Activated T-helper 2 cell treated with anti-CD3 and anti-CD28 coated beads, Interferon-gamma antibody, Interleukin-2, Interleukin-4, amounts not matched to agents 10 μg/mL and 5 μg/mL and 100 μg/mL, durations not matched to agents 14 hours and 24 hours and 36 hours (primary cell): ENCODE measurements around the gene HHIP. TPM values are rescaled to one million over a fixed set of nuclear protein-coding genes. Genes with fewer than 3 reads are reported as not detected.
"Not testable (repeated sequence)": the region's sequence is repeated elsewhere in the genome, so short reads cannot be mapped to it uniquely, and the experiment has no call there.

Source experiments
- DNase-seq: peaks from one replicate; pipeline ENCODE4 v3.0.0; 2021; ENCODE audit warnings: low spot score
- H3K27ac Mint-ChIP-seq: one replicate; pipeline ENCODE4 v1.8.0; 2021; ENCODE audit warnings: mixed read lengths
- H3K27me3 Mint-ChIP-seq: one replicate; pipeline ENCODE4 v1.8.0; 2021; ENCODE audit warnings: low read depth, mixed read lengths
- H3K36me3 Mint-ChIP-seq: one replicate; pipeline ENCODE4 v1.8.0; 2021; ENCODE audit warnings: low read depth, mixed read lengths
- H3K4me1 Mint-ChIP-seq: one replicate; pipeline ENCODE4 v1.8.0; 2021; ENCODE audit warnings: low read depth, mixed read lengths
- H3K4me3 Mint-ChIP-seq: one replicate; pipeline ENCODE4 v1.8.0; 2021; ENCODE audit warnings: low read depth, mild to moderate bottlenecking, moderate library complexity, mixed read lengths
- H3K9me3 Mint-ChIP-seq: one replicate; pipeline ENCODE4 v1.8.0; 2021; ENCODE audit warnings: mixed read lengths
- intact Hi-C: fragments of 100-400 bp; cut with micrococcal nuclease; formaldehyde crosslinking; loops from one replicate; pipeline ENCODE4 v1.15.1; 2023
- total RNA-seq: library from RNA; stranded (reverse); gene quantifications from 2 replicates; pipeline ENCODE4 v1.2.3, GENCODE V29; 2022

The HHIP gene
- total RNA-seq, 1 donor from 2014 or later, result not detected

DNA sequence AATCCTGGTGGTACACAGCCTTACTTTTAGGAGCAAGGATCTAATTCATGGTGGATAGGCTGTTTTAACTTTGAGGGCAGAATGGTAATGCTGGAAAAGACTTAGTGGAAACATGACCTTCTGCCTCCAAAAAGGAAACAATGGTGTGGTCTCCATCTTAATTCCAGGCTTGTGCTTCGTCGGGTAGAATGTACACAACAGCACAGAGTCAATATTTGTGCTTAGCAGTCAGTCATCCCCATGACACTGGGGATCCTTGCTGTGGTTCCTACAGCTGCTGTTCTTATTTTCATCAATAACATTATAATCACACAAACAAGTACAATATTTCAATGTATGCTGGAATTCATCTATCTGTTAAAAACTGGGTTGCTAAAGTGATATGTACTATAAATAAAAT, 104.4 kb downstream of the HHIP start:
- intact Hi-C loops, result no loop called here
- no peaks in the 10 kb centered on the region for H3K4me1 Mint-ChIP-seq
- H3K4me3 Mint-ChIP-seq, result no peak overlapping the region
- no peaks in the 10 kb centered on the region for H3K9me3 Mint-ChIP-seq
- no peaks in the 10 kb centered on the region for H3K27me3 Mint-ChIP-seq
- no peak for DNase-seq
- H3K27ac Mint-ChIP-seq, result no peak overlapping the region
- H3K36me3 Mint-ChIP-seq, result no peaks in the 10 kb centered on the region

DNA sequence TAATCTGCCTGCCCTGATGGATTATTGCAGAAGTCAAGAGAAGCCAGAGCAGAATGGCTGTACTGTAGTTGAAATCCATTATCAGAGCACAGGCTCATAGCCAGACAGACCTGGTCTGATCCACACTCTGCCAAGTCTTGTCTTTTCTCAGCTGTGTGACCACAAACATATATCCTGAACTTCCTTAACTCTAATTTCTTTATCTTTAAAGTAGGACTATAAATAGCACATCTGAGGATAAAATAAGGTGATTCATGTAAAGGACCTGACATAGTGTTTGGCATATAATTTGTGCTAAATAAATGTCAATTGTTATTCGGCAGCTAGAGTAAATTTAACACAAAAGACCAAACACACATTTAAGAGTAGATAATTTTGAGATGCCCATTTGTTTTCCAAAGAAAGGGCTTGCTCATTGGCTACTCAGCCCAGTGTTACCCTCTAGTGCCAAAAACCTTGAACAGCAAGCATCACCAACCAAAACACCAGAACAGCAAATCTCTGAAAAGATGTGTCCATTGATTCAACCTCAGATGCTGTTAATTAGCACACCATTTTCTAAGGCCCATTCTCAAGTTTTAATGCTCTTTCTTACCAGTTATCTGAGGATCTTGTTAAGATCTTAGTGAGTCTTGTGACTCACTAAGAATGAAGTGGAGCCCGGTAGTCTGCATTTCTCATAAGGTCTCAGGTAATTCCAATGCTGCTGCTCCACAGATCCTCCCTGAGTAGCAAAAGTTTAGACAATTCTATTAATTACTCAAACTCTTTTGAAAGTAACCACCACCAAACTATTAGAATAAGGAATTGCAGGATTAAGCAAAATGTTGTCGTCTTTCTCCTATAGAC, 108.8 kb downstream of the HHIP start:
- no peak overlapping the region for H3K27ac Mint-ChIP-seq
- no peaks in the 10 kb centered on the region for H3K4me1 Mint-ChIP-seq
- H3K36me3 Mint-ChIP-seq, result no peaks in the 10 kb centered on the region
- H3K4me3 Mint-ChIP-seq, result no peak overlapping the region
- intact Hi-C loops, result no loop called here
- H3K27me3 Mint-ChIP-seq, result no peaks in the 10 kb centered on the region
- no peak for DNase-seq
- no peaks in the 10 kb centered on the region for H3K9me3 Mint-ChIP-seq

DNA sequence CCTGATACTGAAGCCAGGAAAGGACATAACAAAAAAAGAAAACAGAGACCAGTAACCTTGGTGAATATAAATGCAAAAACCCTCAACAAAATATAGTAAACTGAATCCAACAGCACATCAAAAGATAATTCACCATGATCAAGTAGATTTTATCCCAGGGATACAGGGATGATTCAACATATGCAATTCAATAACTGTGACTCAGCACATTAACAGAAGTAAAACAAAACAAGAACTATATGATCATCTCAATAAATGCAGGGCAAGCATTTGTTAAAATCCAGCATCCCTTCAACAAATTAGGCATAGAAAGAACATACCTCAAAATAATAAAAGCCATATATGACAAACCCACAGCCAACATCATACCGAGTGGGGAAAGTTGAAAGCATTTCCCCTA, 112.0 kb downstream of the HHIP start:
- no peak overlapping the region for H3K4me3 Mint-ChIP-seq
- intact Hi-C loops, result no loop called here

DNA sequence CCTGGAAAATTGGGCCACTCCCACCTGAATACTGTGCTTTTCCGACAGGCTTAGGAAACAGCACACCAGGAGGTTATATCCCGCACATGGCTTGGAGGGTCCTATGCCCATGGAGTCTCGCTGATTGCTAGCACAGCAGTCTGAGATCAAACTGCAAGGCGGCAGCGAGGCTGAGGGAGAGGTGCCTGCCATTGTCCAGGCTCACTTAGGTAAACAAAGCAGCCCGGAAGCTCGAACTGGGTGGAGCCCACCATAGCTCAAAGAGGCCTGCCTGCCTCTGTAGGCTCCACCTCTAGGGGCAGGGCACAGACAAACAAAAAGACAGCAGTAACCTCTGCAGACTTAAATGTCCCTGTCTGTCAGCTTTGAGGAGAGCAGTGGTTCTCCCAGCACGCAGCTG, 122.9 kb downstream of the HHIP start:
- DNase-seq, H3K4me3 Mint-ChIP-seq, H3K4me1 Mint-ChIP-seq, intact Hi-C loops, H3K36me3 Mint-ChIP-seq, H3K27ac Mint-ChIP-seq, H3K27me3 Mint-ChIP-seq, H3K9me3 Mint-ChIP-seq: not testable (repeated sequence)

More for the DNA sequence above, 112.0 kb downstream of the HHIP start:
- no peak for DNase-seq
- H3K9me3 Mint-ChIP-seq, result no peaks in the 10 kb centered on the region
- H3K4me1 Mint-ChIP-seq, result no peaks in the 10 kb centered on the region
- no peaks in the 10 kb centered on the region for H3K36me3 Mint-ChIP-seq
- no peaks in the 10 kb centered on the region for H3K27me3 Mint-ChIP-seq
- H3K27ac Mint-ChIP-seq, result no peak overlapping the region

DNA sequence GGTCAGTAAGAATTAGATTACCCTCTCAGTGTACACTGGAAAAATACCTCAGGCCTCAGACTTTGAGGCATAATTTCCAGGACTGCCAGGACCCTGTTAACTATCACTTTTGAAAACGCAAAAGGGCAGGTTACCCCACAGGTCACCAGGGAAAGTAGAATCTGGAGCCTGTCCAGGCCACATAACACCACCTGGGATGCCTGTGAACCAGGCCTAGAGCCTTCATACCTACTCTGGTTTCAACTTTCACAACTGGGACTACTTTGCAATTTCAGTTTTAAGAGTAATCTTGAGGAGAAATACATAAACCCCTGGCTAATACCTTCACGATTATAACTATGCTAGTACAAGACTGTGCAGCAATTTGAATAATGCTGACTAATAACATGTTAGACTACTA, 132.4 kb downstream of the HHIP start:
- Mint-ChIP-seq H3K9me3 (no peaks in the 10 kb centered on the region), H3K36me3 (no peaks in the 10 kb centered on the region), H3K27ac (no peak overlapping the region), H3K4me1 (no peaks in the 10 kb centered on the region), H3K27me3 (peaks cover 6% of the 10 kb centered on the region), H3K4me3 (no peak overlapping the region)
- DNase-seq, result no peak
- intact Hi-C loops, result no loop called here

DNA sequence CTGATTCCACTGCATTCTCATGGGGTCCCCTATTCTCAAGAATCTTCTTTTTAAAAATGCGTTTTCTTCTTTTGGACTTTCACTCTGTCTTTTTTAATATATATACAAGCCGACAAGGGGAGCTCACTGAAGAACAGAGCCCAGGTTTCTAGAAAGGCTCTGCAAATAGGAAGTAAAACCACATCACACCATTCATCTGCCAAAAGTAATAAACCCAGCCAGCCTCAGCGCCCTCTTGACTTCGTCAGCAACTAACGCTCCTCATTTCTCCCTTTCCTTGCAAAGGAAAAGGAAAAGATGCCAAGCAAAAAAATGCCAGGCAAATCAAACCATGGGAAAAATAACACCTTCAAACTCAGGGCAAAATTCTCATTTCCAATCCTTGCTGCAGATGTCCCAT, 136.4 kb downstream of the HHIP start:
- intact Hi-C loops, result no loop called here
- Mint-ChIP-seq H3K4me1 (peaks cover 3% of the 10 kb centered on the region), H3K27ac (no peak overlapping the region), H3K4me3 (no peak overlapping the region), H3K9me3 (no peaks in the 10 kb centered on the region), H3K36me3 (no peaks in the 10 kb centered on the region), H3K27me3 (peaks cover 6% of the 10 kb centered on the region)
- DNase-seq, result no peak

DNA sequence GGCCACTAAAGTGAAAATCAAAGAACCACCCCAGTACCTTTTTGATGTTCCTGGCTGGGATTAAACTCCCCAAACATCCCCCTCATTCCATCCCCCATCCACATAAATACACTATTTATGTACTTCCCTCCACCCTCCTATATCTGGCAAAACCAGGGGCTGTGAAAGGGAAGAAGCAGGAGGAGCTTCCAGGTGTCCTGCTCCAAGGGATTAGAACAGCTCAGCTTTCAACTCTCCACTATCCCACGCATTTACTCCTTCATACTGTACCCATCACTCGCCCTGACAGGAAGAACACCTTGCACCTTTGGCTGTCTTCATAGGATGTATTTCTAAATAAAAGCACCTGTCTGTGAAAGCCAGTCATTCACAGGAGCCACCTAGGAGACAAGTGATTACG, 140.0 kb downstream of the HHIP start:
- no peak for DNase-seq
- intact Hi-C loops, result loop anchor here (5.0 kb wide), 2 partner anchors 276 to 609 kb away; no protein-coding TSS in a partner anchor
- Mint-ChIP-seq H3K36me3 (no peaks in the 10 kb centered on the region), H3K9me3 (no peaks in the 10 kb centered on the region), H3K4me1 (peaks cover 7% of the 10 kb centered on the region), H3K27me3 (peaks cover 6% of the 10 kb centered on the region), H3K27ac (no peak overlapping the region), H3K4me3 (no peak overlapping the region)

DNA sequence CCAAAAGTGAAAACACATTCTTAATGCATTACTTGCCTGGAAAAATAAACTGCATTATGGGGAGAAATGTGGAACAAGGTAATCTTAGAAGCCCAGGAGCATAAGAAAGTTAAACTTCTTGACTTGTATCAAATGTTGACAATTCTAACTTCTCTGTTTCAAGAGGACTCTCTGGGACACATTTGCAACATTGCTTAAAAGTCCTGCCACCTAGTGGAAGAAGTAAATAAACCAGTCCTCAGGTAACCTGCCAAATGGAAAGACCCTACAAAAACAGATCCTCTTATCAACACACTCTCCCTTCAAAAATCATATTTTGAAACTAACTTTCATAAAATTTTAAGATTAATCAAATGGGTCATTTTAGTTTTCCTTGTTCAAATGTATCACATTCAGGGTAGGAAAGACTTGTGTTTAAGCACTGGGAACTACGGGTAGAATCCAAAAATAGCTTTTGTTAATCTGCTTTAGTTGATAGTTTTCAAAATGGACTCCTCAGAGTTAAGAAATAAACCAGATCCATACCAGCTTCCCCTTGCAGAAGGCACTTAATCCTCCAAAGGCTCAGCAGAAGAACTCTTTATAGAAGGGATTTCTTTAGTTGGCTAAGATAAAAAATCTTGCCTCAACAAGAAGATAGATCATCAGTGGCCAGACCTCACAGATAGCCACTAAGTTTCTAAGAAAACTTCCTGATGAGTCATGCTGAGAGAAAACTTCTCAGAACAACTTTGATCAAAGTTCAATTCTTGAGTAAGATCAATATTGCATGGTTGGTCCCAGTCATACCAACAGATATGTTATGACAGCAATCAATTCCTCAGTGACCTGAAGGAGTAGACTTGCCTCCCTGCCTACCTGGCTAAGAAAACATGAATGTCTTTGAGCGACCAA, 141.7 kb downstream of the HHIP start:
- Mint-ChIP-seq H3K9me3 (no peaks in the 10 kb centered on the region), H3K4me3 (no peak overlapping the region), H3K27me3 (no peaks in the 10 kb centered on the region), H3K4me1 (peaks cover 7% of the 10 kb centered on the region), H3K27ac (no peak overlapping the region), H3K36me3 (no peaks in the 10 kb centered on the region)
- no peak for DNase-seq
- intact Hi-C loops, result loop anchor here (5.0 kb wide), 2 partner anchors 275 to 610 kb away; no protein-coding TSS in a partner anchor

DNA sequence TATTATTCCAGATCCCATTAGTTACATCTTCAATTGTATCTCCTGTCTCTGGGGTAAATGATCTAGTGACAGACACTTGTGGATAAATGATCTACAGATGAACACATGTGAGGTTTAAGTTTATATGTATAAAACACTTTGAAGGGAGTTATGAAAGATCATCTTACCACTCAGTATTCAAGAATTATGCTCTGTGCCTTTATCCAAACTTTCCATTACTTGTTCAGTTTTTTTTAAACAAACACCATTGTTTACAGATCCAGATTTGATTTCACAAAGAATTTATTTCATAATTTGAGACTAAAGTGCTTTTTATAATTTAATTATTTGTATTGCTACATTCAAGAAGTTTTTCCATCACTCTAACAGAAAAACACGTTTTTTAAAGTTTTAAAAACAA, 142.5 kb downstream of the HHIP start:
- Mint-ChIP-seq H3K4me3 (no peak overlapping the region), H3K27ac (no peak overlapping the region), H3K27me3 (no peaks in the 10 kb centered on the region), H3K4me1 (peaks cover 7% of the 10 kb centered on the region), H3K9me3 (no peaks in the 10 kb centered on the region), H3K36me3 (no peaks in the 10 kb centered on the region)
- DNase-seq, result no peak
- intact Hi-C loops, result loop anchor here (5.0 kb wide), 2 partner anchors 274 to 611 kb away; no protein-coding TSS in a partner anchor

DNA sequence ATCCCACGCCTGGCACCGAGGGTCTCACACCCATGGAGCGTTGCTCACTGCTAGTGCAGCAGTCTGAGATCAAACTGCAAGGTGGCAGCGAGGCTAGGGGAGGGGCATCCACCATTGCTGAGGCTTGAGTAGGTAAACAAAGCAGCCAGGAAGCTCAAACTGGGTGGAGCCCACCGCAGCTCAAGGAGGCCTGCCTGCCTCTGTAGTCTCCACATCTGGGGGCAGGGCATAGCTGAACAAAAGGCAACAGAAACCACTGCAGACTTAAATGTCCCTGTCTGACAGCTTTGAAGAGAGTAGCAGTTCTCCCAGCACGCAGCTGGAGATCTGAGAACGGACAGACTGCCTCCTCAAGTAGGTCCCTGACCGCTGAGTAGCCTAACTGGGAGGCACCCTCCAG, 146.0 kb downstream of the HHIP start:
- intact Hi-C loops, H3K27me3 Mint-ChIP-seq, H3K27ac Mint-ChIP-seq, H3K4me1 Mint-ChIP-seq, H3K9me3 Mint-ChIP-seq, H3K36me3 Mint-ChIP-seq, H3K4me3 Mint-ChIP-seq, DNase-seq: not testable (repeated sequence)
